HG03097 (cell line): ENCODE measurements around the gene DIO2.

ENCODE experiments used
- ATAC-seq: cut with Tn5 transposase; IDR thresholded peaks from one replicate; pipeline ENCODE4 v1.9.1; 2021; ENCODE audit not compliant: unreplicated experiment, low FRiP score

DIO2 gene

GRCh38 chr14:80172375-80173051 is 38.8 kb downstream of the DIO2 start:
- ATAC-seq: no peak

- ATAC-seq: no peak
These were observed 43.4 kb downstream of the DIO2 start for GRCh38 chr14:80167793-80168448.

GRCh38 chr14:80164991-80165721 is 46.1 kb downstream of the DIO2 start:
- ATAC-seq: no peak

- no peak for ATAC-seq
These were observed 58.5 kb downstream of the DIO2 start for GRCh38 chr14:80152763-80153162.

- no peak for ATAC-seq
These were observed 59.1 kb downstream of the DIO2 start for GRCh38 chr14:80152166-80152565.

- no peak for ATAC-seq
These were observed 61.0 kb downstream of the DIO2 start for GRCh38 chr14:80150301-80150700.
